ENCODE results near the gene USP17L12.
"Not testable (repeated sequence)": the region's sequence is repeated elsewhere in the genome, so short reads cannot be mapped to it uniquely, and the experiment has no call there.

The USP17L12 gene

GRCh38 chr4:9219852-9220251, at the start of gene USP17L12:
Gene USP17L12 (plus strand): TSS chr4:9220152. CDS start chr4:9220152, 0 bp downstream.
- not testable (repeated sequence) for DNase-seq

GRCh38 chr4:9210357-9210756, 9.6 kb upstream of the USP17L12 start, which contains the start of gene USP17L10:
Gene USP17L10 (plus strand): TSS chr4:9210657. CDS start chr4:9210657, 0 bp downstream.
- not testable (repeated sequence) for DNase-seq

- DNase-seq = not testable (repeated sequence)
These were observed 5.3 kb upstream of the USP17L12 start for GRCh38 chr4:9214701-9215100.

GRCh38 chr4:9215105-9215504, 4.8 kb upstream of the USP17L12 start, which contains the start of gene USP17L11:
Gene USP17L11 (plus strand): TSS chr4:9215405. CDS start chr4:9215405, 0 bp downstream.
- DNase-seq = not testable (repeated sequence)

- not testable (repeated sequence) for DNase-seq
These were observed 4.6 kb downstream of the USP17L12 start, which contains the start of gene USP17L13 for GRCh38 chr4:9224596-9224995. Gene USP17L13 (plus strand): TSS chr4:9224896. CDS start chr4:9224896, 0 bp downstream.

GRCh38 chr4:9230249-9230648, 10.3 kb downstream of the USP17L12 start:
- not testable (repeated sequence) for DNase-seq

GRCh38 chr4:9234085-9234484, 14.1 kb downstream of the USP17L12 start, which contains the start of gene USP17L15:
Gene USP17L15 (plus strand): TSS chr4:9234385. CDS start chr4:9234385, 0 bp downstream.
- not testable (repeated sequence) for DNase-seq

GRCh38 chr4:9238461-9238860, 18.5 kb downstream of the USP17L12 start:
- DNase-seq = not testable (repeated sequence)

GRCh38 chr4:9243579-9243978, 23.6 kb downstream of the USP17L12 start, which contains the start of gene USP17L17:
Gene USP17L17 (plus strand): TSS chr4:9243879. CDS start chr4:9243879, 0 bp downstream.
- not testable (repeated sequence) for DNase-seq

- DNase-seq = not testable (repeated sequence)
These were observed 28.2 kb downstream of the USP17L12 start, which contains the start of gene USP17L18 for GRCh38 chr4:9247953-9248680. Gene USP17L18 (plus strand): TSS chr4:9248630. CDS start chr4:9248630, 0 bp downstream.

GRCh38 chr4:9253078-9253477, 33.1 kb downstream of the USP17L12 start, which contains the start of gene USP17L19:
Gene USP17L19 (plus strand): TSS chr4:9253378. CDS start chr4:9253378, 0 bp downstream.
- not testable (repeated sequence) for DNase-seq

GRCh38 chr4:9257824-9258223, 37.9 kb downstream of the USP17L12 start, which contains the start of gene USP17L20:
Gene USP17L20 (plus strand): TSS chr4:9258124. CDS start chr4:9258124, 0 bp downstream.
- DNase-seq = not testable (repeated sequence)

- DNase-seq = not testable (repeated sequence)
These were observed 42.6 kb downstream of the USP17L12 start, which contains the start of gene USP17L21 for GRCh38 chr4:9262572-9262971. Gene USP17L21 (plus strand): TSS chr4:9262872. CDS start chr4:9262872, 0 bp downstream.

- not testable (repeated sequence) for DNase-seq
These were observed 47.4 kb downstream of the USP17L12 start, which contains the start of gene USP17L22 for GRCh38 chr4:9267319-9267718. Gene USP17L22 (plus strand): TSS chr4:9267619. CDS start chr4:9267619, 0 bp downstream.
